Measurements from ENCODE around the gene ODAPH. TPM values are rescaled to one million over a fixed set of nuclear protein-coding genes. Genes with fewer than 3 reads are reported as not detected.
"Not testable (repeated sequence)": the region's sequence is repeated elsewhere in the genome, so short reads cannot be mapped to it uniquely, and the experiment has no call there.

The ODAPH gene
- total RNA-seq, 6 experiments from 2014 or later = not detected

GRCh38 chr4:75525086-75525485 lies 30.8 kb upstream of the ODAPH start:
- no CpG with 5 or more reads among the region's 1 CpG for WGBS (ENCODE audit: insufficient coverage, low coverage, low lambda C conversion rate, missing lambda C conversion rate)

GRCh38 chr4:75525910-75526309 lies 30.0 kb upstream of the ODAPH start:
- Histone ChIP-seq H3K36me3 (peaks cover 0 to 52% (median 13%) of the 10 kb centered on the region in 4 donors), H3K4me3 (no peak overlapping the region), H3K9me3 (no peaks in the 10 kb centered on the region), H3K27ac (no peak overlapping the region), H3K4me1 (no peaks in the 10 kb centered on the region), H3K27me3 (no peaks in the 10 kb centered on the region)
- intact Hi-C loops (cut with DNase I) = no loop called here
- TF ChIP-seq POLR2A (IDR thresholded peaks at IDR 0.05) (no peak), CTCF (IDR thresholded peaks at IDR 0.05) (no peak)
- no peak for DNase-seq
- WGBS (ENCODE audit: insufficient coverage, low coverage, low lambda C conversion rate, missing lambda C conversion rate) = 100% methylated on average over 1 of the region's 1 CpG
- no peak for ATAC-seq

More at GRCh38 chr4:75525086-75525485, 30.8 kb upstream of the ODAPH start:
- Histone ChIP-seq H3K4me3 (no peak overlapping the region), H3K27ac (no peak overlapping the region), H3K36me3 (peaks cover 0 to 52% (median 11%) of the 10 kb centered on the region in 4 donors), H3K9me3 (no peaks in the 10 kb centered on the region), H3K27me3 (no peaks in the 10 kb centered on the region), H3K4me1 (no peaks in the 10 kb centered on the region)
- intact Hi-C loops (cut with DNase I) = no loop called here
- ATAC-seq = no peak
- DNase-seq = no peak
- no peak for TF ChIP-seq POLR2A (IDR thresholded peaks at IDR 0.05)
- TF ChIP-seq CTCF (IDR thresholded peaks at IDR 0.05) = no peak

- DNase-seq (no peak), ATAC-seq (no peak)
- no peak for TF ChIP-seq CTCF (IDR thresholded peaks at IDR 0.05)
- no peak for TF ChIP-seq POLR2A (IDR thresholded peaks at IDR 0.05)
- Histone ChIP-seq H3K27ac (no peak overlapping the region), H3K4me3 (no peak overlapping the region), H3K36me3 (peaks cover 0 to 38% (median 15%) of the 10 kb centered on the region in 4 donors), H3K9me3 (no peaks in the 10 kb centered on the region), H3K4me1 (no peaks in the 10 kb centered on the region), H3K27me3 (no peaks in the 10 kb centered on the region)
- intact Hi-C loops (cut with DNase I) = no loop called here
Measured at GRCh38 chr4:75527482-75527881, 28.4 kb upstream of the ODAPH start.

- Histone ChIP-seq H3K4me3 (no peak overlapping the region), H3K27ac (no peak overlapping the region), H3K4me1 (no peaks in the 10 kb centered on the region), H3K36me3 (peaks cover 0 to 27% (median 15%) of the 10 kb centered on the region in 4 donors), H3K9me3 (no peaks in the 10 kb centered on the region), H3K27me3 (no peaks in the 10 kb centered on the region)
- WGBS (ENCODE audit: insufficient coverage, low coverage, low lambda C conversion rate, missing lambda C conversion rate) = 83% methylated on average over 2 of the region's 2 CpGs
- ATAC-seq = no peak
- TF ChIP-seq CTCF (IDR thresholded peaks at IDR 0.05) = no peak
- TF ChIP-seq POLR2A (IDR thresholded peaks at IDR 0.05) = no peak
- no peak for DNase-seq
- intact Hi-C loops (cut with DNase I) = no loop called here
Measured at GRCh38 chr4:75530556-75531322, 25.1 kb upstream of the ODAPH start.

GRCh38 chr4:75531536-75532143 lies 24.2 kb upstream of the ODAPH start:
- ATAC-seq; H3K27ac ChIP-seq; H3K4me3 ChIP-seq; intact Hi-C loops (cut with DNase I); H3K9me3 ChIP-seq; H3K27me3 ChIP-seq; H3K4me1 ChIP-seq; DNase-seq: not testable (repeated sequence)
- 100% methylated on average over 5 of the region's 7 CpGs for WGBS (ENCODE audit: insufficient coverage, low coverage, low lambda C conversion rate, missing lambda C conversion rate)
- H3K36me3 ChIP-seq = peaks cover 0 to 19% (median 12%) of the 10 kb centered on the region in 4 donors

- H3K4me1 ChIP-seq; DNase-seq; H3K4me3 ChIP-seq; H3K27me3 ChIP-seq; H3K36me3 ChIP-seq; ATAC-seq; intact Hi-C loops (cut with DNase I); H3K27ac ChIP-seq; H3K9me3 ChIP-seq: not testable (repeated sequence)
- WGBS (ENCODE audit: insufficient coverage, low coverage, low lambda C conversion rate, missing lambda C conversion rate) = 94% methylated on average over 4 of the region's 4 CpGs
Measured at GRCh38 chr4:75533339-75533887, 22.5 kb upstream of the ODAPH start.

- DNase-seq; H3K9me3 ChIP-seq; H3K4me1 ChIP-seq; H3K27me3 ChIP-seq; H3K4me3 ChIP-seq; ATAC-seq; intact Hi-C loops (cut with DNase I); H3K27ac ChIP-seq; H3K36me3 ChIP-seq: not testable (repeated sequence)
Measured at GRCh38 chr4:75533926-75534325, 21.9 kb upstream of the ODAPH start.

All from right lobe of liver (tissue), 6 donors.